K562 (cell line): ENCODE data around the gene TBC1D20. TPM values are rescaled to one million over a fixed set of nuclear protein-coding genes. Genes with fewer than 3 reads are reported as not detected.

ENCODE experiments used
- HDAC6 ChIP-seq: IDR thresholded peaks from 2 replicates; pipeline ENCODE4 v1.6.1; 2012; ENCODE audit warnings: low read depth, mild to moderate bottlenecking, control low read depth, inconsistent platforms, low read length, moderate library complexity
- KLF16 ChIP-seq: IDR thresholded peaks from 2 replicates; pipeline ENCODE4 v1.6.1; 2016; ENCODE audit warnings: antibody characterized with exemption
- MBD2 ChIP-seq: sonication (generic); IDR thresholded peaks from 2 replicates; pipeline ENCODE4 v1.6.1; 2016; ENCODE audit warnings: low read depth, borderline replicate concordance
- POLR2AphosphoS5 ChIP-seq: IDR thresholded peaks from 2 replicates; pipeline ENCODE4 v1.6.1; 2011; ENCODE audit warnings: mild to moderate bottlenecking, low read depth, low read length, moderate library complexity; ENCODE audit not compliant: control insufficient read depth, insufficient read depth
- RAD21 ChIP-seq, 2 experiments: fragments of 250-450 bp in 1 of 2; fragments of 450-650 bp in 1 of 2; sonication (Bioruptor Pico) in 1 of 2; formaldehyde crosslinking in 1 of 2; IDR thresholded peaks in 1 of 2; conservative IDR thresholded peaks in 1 of 2; 2 replicates each; pipeline versions ENCODE4 v1.4.0 to v1.8.0; 2020 to 2022; ENCODE audit warnings: mild to moderate bottlenecking in 2 of 2, moderate library complexity in 1 of 2
- SLC30A9 ChIP-seq: fragments of 250-450 bp; sonication (Bioruptor Pico); IDR thresholded peaks from 2 replicates; pipeline ENCODE4 v1.8.0; 2022; ENCODE audit warnings: mild to moderate bottlenecking, moderate library complexity
- SMARCB1 ChIP-seq: IDR thresholded peaks from 2 replicates; pipeline ENCODE4 v1.6.1; 2011; ENCODE audit warnings: improper control_type of control experiment, low read depth; ENCODE audit not compliant: insufficient read length
- STAT5A ChIP-seq: IDR thresholded peaks from 2 replicates; pipeline ENCODE4 v1.6.1; 2012; ENCODE audit warnings: low read length, inconsistent platforms, borderline replicate concordance
- TCF7L2 ChIP-seq: fragments of 150-350 bp; IDR thresholded peaks from 2 replicates; pipeline ENCODE4 v1.6.1; 2016; ENCODE audit warnings: low read depth, mild to moderate bottlenecking, low read length, moderate library complexity
- ZC3H8 ChIP-seq: fragments of 450-650 bp; IDR thresholded peaks from 2 replicates; pipeline ENCODE4 v1.6.1; 2017
- ZFP36 ChIP-seq: fragments of 150-350 bp; IDR thresholded peaks from 2 replicates; pipeline ENCODE4 v1.6.1; 2018; ENCODE audit warnings: low read length, low read depth; ENCODE audit not compliant: partially characterized antibody
- ZNF175 ChIP-seq: fragments of 200-800 bp; sonication (Bioruptor generic); IDR thresholded peaks from 2 replicates; pipeline ENCODE4 v1.6.1; 2016; ENCODE audit warnings: low read depth, mild to moderate bottlenecking, missing genetic modification characterization, missing compliant biosample characterization
- ZNF184 ChIP-seq: sonication (generic); formaldehyde crosslinking; IDR thresholded peaks from 2 replicates; pipeline ENCODE4 v1.5.0; 2020; ENCODE audit warnings: missing genetic modification reagents
- ZNF311 ChIP-seq: fragments of 250-450 bp; sonication (Bioruptor Pico); IDR thresholded peaks from 2 replicates; pipeline ENCODE4 v1.4.0; 2020; ENCODE audit warnings: mild to moderate bottlenecking, moderate library complexity
- ZNF512 ChIP-seq: IDR thresholded peaks from 2 replicates; pipeline ENCODE4 v1.6.1; 2016; ENCODE audit warnings: missing genetic modification characterization, missing compliant biosample characterization
- ZNF57 ChIP-seq: fragments of 450-650 bp; formaldehyde crosslinking; IDR thresholded peaks from 2 replicates; pipeline ENCODE4 v1.4.0; 2020; ENCODE audit warnings: mild to moderate bottlenecking, moderate library complexity
- ZNF77 ChIP-seq: fragments of 250-450 bp; sonication (Bioruptor Pico); IDR thresholded peaks from 2 replicates; pipeline ENCODE4 v1.5.0; 2020
- polyA plus RNA-seq, 8 experiments: library from polyadenylated mRNA; depleted of rRNA in 4 of 8; stranded (reverse) in 5 of 8; unstranded in 3 of 8; fragments of >200 nt; fragmentation: Nextera tagmentation in 2 of 8; fragmentation: Illumina TruSeq in 1 of 8; extraction: Ambion mirVana in 2 of 8; extraction: Trizol in 1 of 8; gene quantifications; 2 replicates each; pipeline versions ENCODE4 v1.2.1 to v1.2.3, GENCODE V29; 2011 to 2014; ENCODE audit warnings: inconsistent platforms in 1 of 8, missing spikeins in 1 of 8
- total RNA-seq, 7 experiments: library from RNA; depleted of rRNA in 6 of 7; stranded (reverse); fragments of >200 nt in 6 of 7; fragmentation: Illumina TruSeq in 2 of 7; extraction: Trizol in 2 of 7; gene quantifications; 2 replicates each; pipeline versions ENCODE4 v1.2.1 to v1.2.3, GENCODE V29; 2011 to 2021; ENCODE audit warnings: low replicate concordance in 1 of 7
- TF ChIP-seq, protein P1 (sequence below): fragments of 200-800 bp; sonication (Bioruptor generic); IDR thresholded peaks from 2 replicates; pipeline ENCODE4 v1.6.1; 2017; ENCODE audit warnings: missing genetic modification characterization, missing compliant biosample characterization
- TF ChIP-seq, protein P2 (sequence below): sonication (generic); formaldehyde crosslinking; IDR thresholded peaks from 2 replicates; pipeline ENCODE4 v1.8.0; 2022; ENCODE audit warnings: mild to moderate bottlenecking, missing genetic modification reagents, borderline replicate concordance
- TF ChIP-seq, protein P3 (sequence below): fragments of 250-450 bp; sonication (Bioruptor Pico); IDR thresholded peaks from 2 replicates; pipeline ENCODE4 v1.8.0; 2021; ENCODE audit warnings: borderline replicate concordance, mild to moderate bottlenecking, moderate library complexity; ENCODE audit not compliant: poor library complexity, severe bottlenecking

The TBC1D20 gene
- total and polyA plus RNA-seq, 9 of the 15 experiments (the other 6 are each of a cell fraction or from before 2014, with no cell fraction given): 7.0 to 25.3 (median 15.1) TPM

DNA sequence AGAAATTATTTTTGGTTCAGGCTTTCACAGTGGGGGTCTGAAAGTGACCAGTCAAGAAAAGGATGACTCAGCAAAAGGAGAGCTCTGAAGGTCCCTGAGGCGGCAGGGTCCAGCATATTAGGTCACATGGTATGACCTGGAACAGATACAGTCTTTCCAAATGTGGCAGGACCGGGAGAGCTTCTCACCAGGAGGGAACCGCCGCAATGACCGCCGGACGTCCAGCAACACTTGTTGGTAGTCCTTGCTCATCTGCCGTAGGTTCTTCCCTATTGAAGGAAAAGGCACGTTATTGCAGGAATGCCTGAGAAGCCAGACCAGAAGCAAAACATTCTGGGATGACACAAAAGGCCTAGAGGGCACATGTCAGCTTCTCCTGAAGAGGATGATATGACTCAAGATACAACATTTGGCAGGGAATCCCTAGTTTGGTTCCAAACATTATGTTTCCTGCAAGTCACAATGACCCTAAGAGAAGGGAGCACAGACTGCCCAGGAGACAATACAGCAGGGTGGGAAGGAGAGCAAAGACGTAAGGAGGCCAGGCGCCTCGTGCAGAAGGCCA is 17.4 kb downstream of the TBC1D20 start (continued):
- TF ChIP-seq ZNF512 (tag) (no peak), HDAC6 (no peak), ZFP36 (no peak), RAD21 (CRISPR knock-in tag; conservative IDR thresholded peaks at IDR 0.05 in 1 of 2, IDR thresholded peaks at IDR 0.05 in 1 of 2) (no peak), MBD2 (no peak), POLR2AphosphoS5 (no peak), SMARCB1 (no peak), ZNF311 (CRISPR knock-in tag) (no peak), TCF7L2 (no peak), ZC3H8 (no peak), ZNF57 (no peak), STAT5A (no peak), ZNF77 (CRISPR knock-in tag) (no peak), ZNF175 (CRISPR knock-in tag) (no peak), ZNF184 (CRISPR knock-in tag) (no peak), SLC30A9 (CRISPR knock-in tag) (no peak), KLF16 (no peak)
- TF ChIP-seq, protein P1, sequence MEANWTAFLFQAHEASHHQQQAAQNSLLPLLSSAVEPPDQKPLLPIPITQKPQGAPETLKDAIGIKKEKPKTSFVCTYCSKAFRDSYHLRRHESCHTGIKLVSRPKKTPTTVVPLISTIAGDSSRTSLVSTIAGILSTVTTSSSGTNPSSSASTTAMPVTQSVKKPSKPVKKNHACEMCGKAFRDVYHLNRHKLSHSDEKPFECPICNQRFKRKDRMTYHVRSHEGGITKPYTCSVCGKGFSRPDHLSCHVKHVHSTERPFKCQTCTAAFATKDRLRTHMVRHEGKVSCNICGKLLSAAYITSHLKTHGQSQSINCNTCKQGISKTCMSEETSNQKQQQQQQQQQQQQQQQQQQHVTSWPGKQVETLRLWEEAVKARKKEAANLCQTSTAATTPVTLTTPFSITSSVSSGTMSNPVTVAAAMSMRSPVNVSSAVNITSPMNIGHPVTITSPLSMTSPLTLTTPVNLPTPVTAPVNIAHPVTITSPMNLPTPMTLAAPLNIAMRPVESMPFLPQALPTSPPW (CRISPR knock-in tag): no peak
- TF ChIP-seq, protein P2, sequence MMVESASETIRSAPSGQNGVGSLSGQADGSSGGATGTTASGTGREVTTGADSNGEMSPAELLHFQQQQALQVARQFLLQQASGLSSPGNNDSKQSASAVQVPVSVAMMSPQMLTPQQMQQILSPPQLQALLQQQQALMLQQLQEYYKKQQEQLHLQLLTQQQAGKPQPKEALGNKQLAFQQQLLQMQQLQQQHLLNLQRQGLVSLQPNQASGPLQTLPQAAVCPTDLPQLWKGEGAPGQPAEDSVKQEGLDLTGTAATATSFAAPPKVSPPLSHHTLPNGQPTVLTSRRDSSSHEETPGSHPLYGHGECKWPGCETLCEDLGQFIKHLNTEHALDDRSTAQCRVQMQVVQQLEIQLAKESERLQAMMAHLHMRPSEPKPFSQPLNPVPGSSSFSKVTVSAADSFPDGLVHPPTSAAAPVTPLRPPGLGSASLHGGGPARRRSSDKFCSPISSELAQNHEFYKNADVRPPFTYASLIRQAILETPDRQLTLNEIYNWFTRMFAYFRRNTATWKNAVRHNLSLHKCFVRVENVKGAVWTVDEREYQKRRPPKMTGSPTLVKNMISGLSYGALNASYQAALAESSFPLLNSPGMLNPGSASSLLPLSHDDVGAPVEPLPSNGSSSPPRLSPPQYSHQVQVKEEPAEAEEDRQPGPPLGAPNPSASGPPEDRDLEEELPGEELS (CRISPR knock-in tag): no peak
- TF ChIP-seq, protein P3, sequence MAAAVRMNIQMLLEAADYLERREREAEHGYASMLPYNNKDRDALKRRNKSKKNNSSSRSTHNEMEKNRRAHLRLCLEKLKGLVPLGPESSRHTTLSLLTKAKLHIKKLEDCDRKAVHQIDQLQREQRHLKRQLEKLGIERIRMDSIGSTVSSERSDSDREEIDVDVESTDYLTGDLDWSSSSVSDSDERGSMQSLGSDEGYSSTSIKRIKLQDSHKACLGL: no peak
